Natural killer cell (primary cell): Measurements from ENCODE around the gene DNM1. TPM values are rescaled to one million over a fixed set of nuclear protein-coding genes. Genes with fewer than 3 reads are reported as not detected.

Experiments
- ATAC-seq, 3 donors: fragments of 150-1000 bp in 2 of 3; fragments of 200-7000 bp in 1 of 3; cut with Tn5 transposase; 1 replicate in 1 of 3; 2 replicates in 2 of 3; pipeline ENCODE4 v1.10.0; 2021; ENCODE audit warnings: mild to moderate bottlenecking in 2 of 3, moderate library complexity in 2 of 3
- DNase-seq, 2 donors: peaks; one replicate each; pipeline versions ENCODE4 v3.0.0 to v3.0.0-alpha.2; 2013 to 2021; ENCODE audit warnings: mixed read lengths in 1 of 2
- H3K27ac ChIP-seq: one replicate; pipeline ENCODE4 v1.5.1; 2013; ENCODE audit warnings: mild to moderate bottlenecking, low read length
- H3K27me3 ChIP-seq: one replicate; pipeline ENCODE4 v1.6.1; 2013; ENCODE audit warnings: low read length; ENCODE audit not compliant: control insufficient read depth, insufficient read depth
- H3K36me3 ChIP-seq: one replicate; pipeline ENCODE4 v1.6.1; 2013; ENCODE audit warnings: low read length; ENCODE audit not compliant: control insufficient read depth, insufficient read depth
- H3K4me1 ChIP-seq: one replicate; pipeline ENCODE4 v1.6.1; 2013; ENCODE audit warnings: low read length; ENCODE audit not compliant: control insufficient read depth, insufficient read depth
- H3K4me3 ChIP-seq: one replicate; pipeline ENCODE4 v1.5.1; 2013; ENCODE audit warnings: low read length
- H3K9me3 ChIP-seq: one replicate; pipeline ENCODE4 v1.6.1; 2013; ENCODE audit warnings: low read length; ENCODE audit not compliant: control insufficient read depth, insufficient read depth
- H3K27ac Mint-ChIP-seq, 2 donors: one replicate each; pipeline ENCODE4 v1.8.0; 2022; ENCODE audit warnings: mild to moderate bottlenecking in 2 of 2, mixed read lengths in 2 of 2, moderate library complexity in 1 of 2
- H3K27me3 Mint-ChIP-seq, 2 donors: one replicate each; pipeline ENCODE4 v1.8.0; 2022; ENCODE audit warnings: low read depth in 2 of 2, mixed read lengths in 2 of 2
- H3K36me3 Mint-ChIP-seq: one replicate; pipeline ENCODE4 v1.8.0; 2022; ENCODE audit warnings: mixed read lengths
- H3K4me1 Mint-ChIP-seq, 2 donors: one replicate each; pipeline ENCODE4 v1.8.0; 2022; ENCODE audit warnings: mixed read lengths in 2 of 2
- H3K4me3 Mint-ChIP-seq: one replicate; pipeline ENCODE4 v1.8.0; 2022; ENCODE audit warnings: mild to moderate bottlenecking, moderate library complexity, mixed read lengths
- H3K9me3 Mint-ChIP-seq, 2 donors: one replicate each; pipeline ENCODE4 v1.8.0; 2022; ENCODE audit warnings: mixed read lengths in 2 of 2
- CTCF ChIP-seq: fragments of 200-600 bp; IDR thresholded peaks from one replicate; pipeline ENCODE4 v1.8.0; 2022; ENCODE audit warnings: antibody characterized with exemption
- WGBS: methylation state at CpG from one replicate; pipeline ENCODE4 v1.1.7; 2013; ENCODE audit warnings: missing lambda C conversion rate; ENCODE audit not compliant: insufficient coverage; 5-methylcytosine and 5-hydroxymethylcytosine counted together
- intact Hi-C: fragments of 100-400 bp; cut with micrococcal nuclease; formaldehyde crosslinking; loops from one replicate; pipeline ENCODE4 v1.14.2; 2022
- total RNA-seq, 4 donors: library from RNA; stranded (reverse); fragments of 120-200 nt in 1 of 4; gene quantifications; one replicate each; pipeline versions ENCODE4 v1.2.3 to v1.2.4, GENCODE V29; 2013 to 2022

Gene DNM1
- total RNA-seq, 3 donors from 2014 or later (not counting 1 experiment from before 2014, with no cell fraction given), result 1.4 to 8.1 (median 2.6) TPM

GRCh38 chr9:128253991-128254346 lies 50.8 kb downstream of the DNM1 start:
- no peak overlapping the region for H3K4me3 ChIP-seq
- H3K4me1 ChIP-seq, result peaks cover 20% of the 10 kb centered on the region
- peaks cover 11 to 21% of the 10 kb centered on the region in 2 donors for H3K4me1 Mint-ChIP-seq
- WGBS, result 84% methylated on average over 7 of the region's 7 CpGs
- H3K36me3 Mint-ChIP-seq, result no peaks in the 10 kb centered on the region
- H3K27ac ChIP-seq, result no peak overlapping the region
- H3K36me3 ChIP-seq, result peaks cover 21% of the 10 kb centered on the region
- intact Hi-C loops, result no loop called here
- no peak for DNase-seq
- peaks cover 0 to 7% of the 10 kb centered on the region in 2 donors for H3K27me3 Mint-ChIP-seq
- no peak for ATAC-seq
- no peak overlapping the region for H3K27ac Mint-ChIP-seq
- no peak for TF ChIP-seq CTCF
- H3K27me3 ChIP-seq, result no peaks in the 10 kb centered on the region
- peak overlapping the region; percentile 25 for H3K4me3 Mint-ChIP-seq
- H3K9me3 Mint-ChIP-seq, result no peaks in the 10 kb centered on the region
- H3K9me3 ChIP-seq, result no peaks in the 10 kb centered on the region

- intact Hi-C loops, result no loop called here
- no peak overlapping the region for H3K27ac ChIP-seq
- H3K36me3 ChIP-seq, result peaks cover 25% of the 10 kb centered on the region
- 95% methylated on average over 18 of the region's 20 CpGs for WGBS
- Mint-ChIP-seq H3K36me3 (no peaks in the 10 kb centered on the region), H3K27ac (no peak overlapping the region), H3K4me3 (no peak overlapping the region), H3K27me3 (peaks cover 0 to 7% of the 10 kb centered on the region in 2 donors), H3K4me1 (peaks cover 11 to 21% of the 10 kb centered on the region in 2 donors), H3K9me3 (no peaks in the 10 kb centered on the region)
- peaks cover 20% of the 10 kb centered on the region for H3K4me1 ChIP-seq
- ATAC-seq, result no peak
- DNase-seq, result no peak
- no peak for TF ChIP-seq CTCF
- H3K27me3 ChIP-seq, result no peaks in the 10 kb centered on the region
- H3K9me3 ChIP-seq, result no peaks in the 10 kb centered on the region
- no peak overlapping the region for H3K4me3 ChIP-seq
These were observed 51.2 kb downstream of the DNM1 start for GRCh38 chr9:128254362-128254761.

- WGBS, result 78% methylated on average over 18 of the region's 18 CpGs
- H3K27ac ChIP-seq, result no peak overlapping the region
- peak; percentile 52 to 75 for DNase-seq
- H3K4me1 Mint-ChIP-seq, result peaks cover 6 to 14% of the 10 kb centered on the region in 2 donors
- ATAC-seq, result peak in 1 of 3 donors; percentile 17
- peak; percentile 73 for TF ChIP-seq CTCF
- peaks cover 16% of the 10 kb centered on the region for H3K4me1 ChIP-seq
- no peak overlapping the region for H3K4me3 ChIP-seq
- no peaks in the 10 kb centered on the region for H3K27me3 ChIP-seq
- H3K27me3 Mint-ChIP-seq, result peaks cover 0 to 7% of the 10 kb centered on the region in 2 donors
- H3K36me3 ChIP-seq, result peaks cover 32% of the 10 kb centered on the region
- H3K27ac Mint-ChIP-seq, result no peak overlapping the region
- no peaks in the 10 kb centered on the region for H3K9me3 Mint-ChIP-seq
- intact Hi-C loops, result loop anchor here (1.0 kb wide), 1 partner anchor 86 kb away; no protein-coding TSS in a partner anchor
- H3K9me3 ChIP-seq, result no peaks in the 10 kb centered on the region
- no peak overlapping the region for H3K4me3 Mint-ChIP-seq
- no peaks in the 10 kb centered on the region for H3K36me3 Mint-ChIP-seq
These were observed 51.9 kb downstream of the DNM1 start for GRCh38 chr9:128254855-128255759.
